Measurements from ENCODE around the gene SNX9. TPM values are rescaled to one million over a fixed set of nuclear protein-coding genes. Genes with fewer than 3 reads are reported as not detected.

Gene SNX9
- polyA plus RNA-seq, 1 donor (not counting 4 experiments of a cell fraction or from before 2014, with no cell fraction given) = 37.8 TPM

DNA sequence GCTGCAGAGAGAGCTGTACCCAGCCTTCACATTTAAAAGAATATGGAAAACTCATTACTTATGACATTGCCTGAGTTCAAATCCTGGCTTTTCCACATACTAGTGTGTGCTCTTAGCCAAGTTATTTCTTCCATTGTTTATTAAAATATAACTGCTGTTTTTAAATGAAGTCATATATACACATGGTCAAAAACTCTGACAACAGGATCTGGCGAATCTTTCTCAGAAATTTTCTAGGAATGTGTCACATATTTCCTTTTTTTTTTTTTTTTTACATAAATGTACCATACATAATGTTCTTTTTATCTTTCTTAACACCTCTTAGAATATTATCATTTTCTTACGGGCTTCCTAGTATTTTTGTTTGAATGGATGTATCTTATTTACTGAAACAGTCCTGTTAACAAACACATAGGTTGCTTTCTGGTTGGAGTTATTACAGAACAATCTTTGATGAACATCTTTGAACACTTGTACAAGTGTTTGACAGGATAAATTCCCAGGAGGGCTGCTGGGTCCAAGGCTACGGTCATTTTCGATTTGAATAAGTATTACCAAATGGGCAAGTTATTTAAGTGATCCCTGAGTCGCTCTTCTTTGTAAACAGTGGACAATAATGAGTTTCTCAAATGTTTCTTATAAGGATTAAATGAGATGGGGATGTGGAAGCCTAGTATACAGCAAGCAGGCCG is 1.6 kb upstream of the SNX9 start:
- dilution Hi-C loops (cut with MboI; ENCODE audit: extremely low pct_ligation_motif_present, low sequenced_read_pairs) = no loop called here
- H2AFZ ChIP-seq (ENCODE audit: control insufficient read depth, low read length) = no peak overlapping the region
- FAIRE-seq = no peak

DNA sequence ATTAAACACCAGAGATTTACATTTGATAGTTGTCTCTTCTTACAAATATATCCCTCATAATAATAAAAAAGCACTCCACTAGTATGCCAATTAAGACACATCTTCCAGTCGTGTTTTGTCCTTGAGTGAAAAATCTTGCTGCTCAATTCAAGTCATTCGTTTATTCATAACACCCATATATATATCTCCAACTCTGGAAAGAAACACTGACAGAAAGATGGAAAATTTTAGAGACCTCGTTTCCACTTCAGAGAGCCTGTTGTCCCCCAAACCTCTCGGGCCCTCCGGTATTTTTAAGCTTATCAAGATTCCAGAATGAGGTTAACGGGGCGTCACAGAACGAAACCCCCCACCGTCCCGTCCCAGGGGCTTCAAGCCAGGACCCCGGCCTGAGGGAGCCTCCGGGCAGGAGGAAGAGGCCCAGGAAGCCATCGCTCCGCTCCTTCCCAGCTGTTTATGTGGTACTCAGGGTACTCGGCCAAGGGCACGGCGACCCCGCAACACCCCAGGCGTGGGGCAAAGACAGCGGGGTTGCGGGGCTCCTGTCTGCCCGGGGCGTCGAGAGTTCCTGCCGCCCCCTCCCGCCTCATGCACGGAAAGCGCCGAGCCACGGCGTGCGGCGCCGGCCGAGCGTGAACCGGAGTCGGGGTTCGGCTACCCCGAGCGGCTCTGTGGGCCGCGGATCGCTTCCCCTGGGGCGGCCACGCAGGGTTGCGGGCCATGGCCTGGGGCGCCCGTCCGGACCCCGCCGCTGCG is 623 bp upstream of the SNX9 start:
- no peak for DNase-seq (ENCODE audit: low read depth, low spot score)
- peak overlapping the region; percentile 42 to 91 (median 46) for H3K4me3 ChIP-seq (ENCODE audit: control insufficient read depth in 2 of 3, extremely low read depth in 1 of 3, insufficient read depth in 2 of 3, low read depth in 1 of 3, low read length in 3 of 3)
- dilution Hi-C loops (cut with MboI; ENCODE audit: extremely low pct_ligation_motif_present, low sequenced_read_pairs) = no loop called here
- peak overlapping the region; percentile 69 for H3K4me2 ChIP-seq (ENCODE audit: control insufficient read depth, extremely low read depth, insufficient read depth, low read depth, low read length)
- H3K4me1 ChIP-seq (ENCODE audit: control insufficient read depth, extremely low read depth, insufficient read depth, low read length) = peaks cover 10% of the 10 kb centered on the region
- H3K9me1 ChIP-seq (ENCODE audit: control insufficient read depth, extremely low read depth, insufficient read depth, low read length) = no peaks in the 10 kb centered on the region
- H3K9ac ChIP-seq (ENCODE audit: control insufficient read depth, extremely low read depth, insufficient read depth, low read length) = peak overlapping the region; percentile 96
- H2AFZ ChIP-seq (ENCODE audit: control insufficient read depth, low read length) = peak overlapping the region; percentile 83
- no peak overlapping the region for H3K27ac ChIP-seq (ENCODE audit: control insufficient read depth, insufficient read depth, low read length)
- no peak for TF ChIP-seq EZH2 (IDR thresholded peaks at IDR 0.05; ENCODE audit: low read length)
- TF ChIP-seq, protein P1, sequence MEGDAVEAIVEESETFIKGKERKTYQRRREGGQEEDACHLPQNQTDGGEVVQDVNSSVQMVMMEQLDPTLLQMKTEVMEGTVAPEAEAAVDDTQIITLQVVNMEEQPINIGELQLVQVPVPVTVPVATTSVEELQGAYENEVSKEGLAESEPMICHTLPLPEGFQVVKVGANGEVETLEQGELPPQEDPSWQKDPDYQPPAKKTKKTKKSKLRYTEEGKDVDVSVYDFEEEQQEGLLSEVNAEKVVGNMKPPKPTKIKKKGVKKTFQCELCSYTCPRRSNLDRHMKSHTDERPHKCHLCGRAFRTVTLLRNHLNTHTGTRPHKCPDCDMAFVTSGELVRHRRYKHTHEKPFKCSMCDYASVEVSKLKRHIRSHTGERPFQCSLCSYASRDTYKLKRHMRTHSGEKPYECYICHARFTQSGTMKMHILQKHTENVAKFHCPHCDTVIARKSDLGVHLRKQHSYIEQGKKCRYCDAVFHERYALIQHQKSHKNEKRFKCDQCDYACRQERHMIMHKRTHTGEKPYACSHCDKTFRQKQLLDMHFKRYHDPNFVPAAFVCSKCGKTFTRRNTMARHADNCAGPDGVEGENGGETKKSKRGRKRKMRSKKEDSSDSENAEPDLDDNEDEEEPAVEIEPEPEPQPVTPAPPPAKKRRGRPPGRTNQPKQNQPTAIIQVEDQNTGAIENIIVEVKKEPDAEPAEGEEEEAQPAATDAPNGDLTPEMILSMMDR (optimal IDR thresholded peaks at IDR 0.05 in 1 of 3, IDR thresholded peaks at IDR 0.05 in 1 of 3, conservative IDR thresholded peaks at IDR 0.05 in 1 of 3; ENCODE audit: extremely low read depth in 1 of 3, insufficient read depth in 2 of 3, low read length in 3 of 3) = no peak
- FAIRE-seq = no peak
- H3K27me3 ChIP-seq (ENCODE audit: control insufficient read depth, extremely low read depth, insufficient read depth, low read length) = no peaks in the 10 kb centered on the region
- no peaks in the 10 kb centered on the region for H3K36me3 ChIP-seq (ENCODE audit: control insufficient read depth in 2 of 2, extremely low read depth in 1 of 2, insufficient read depth in 2 of 2, low read length in 2 of 2)
- H4K20me1 ChIP-seq (ENCODE audit: control insufficient read depth, extremely low read depth, insufficient read depth, low read length) = no peaks in the 10 kb centered on the region
- no peaks in the 10 kb centered on the region for H3K9me3 ChIP-seq (ENCODE audit: control insufficient read depth, low read depth, low read length)
- H3K79me2 ChIP-seq (ENCODE audit: control insufficient read depth, insufficient read depth, low read length) = peaks cover 31% of the 10 kb centered on the region

More for the DNA sequence above, 1.6 kb upstream of the SNX9 start:
- DNase-seq (ENCODE audit: low read depth, low spot score) = no peak
- no peaks in the 10 kb centered on the region for H4K20me1 ChIP-seq (ENCODE audit: control insufficient read depth, extremely low read depth, insufficient read depth, low read length)
- no peaks in the 10 kb centered on the region for H3K9me1 ChIP-seq (ENCODE audit: control insufficient read depth, extremely low read depth, insufficient read depth, low read length)
- peaks cover 31% of the 10 kb centered on the region for H3K79me2 ChIP-seq (ENCODE audit: control insufficient read depth, insufficient read depth, low read length)
- H3K27ac ChIP-seq (ENCODE audit: control insufficient read depth, insufficient read depth, low read length) = no peak overlapping the region
- H3K9me3 ChIP-seq (ENCODE audit: control insufficient read depth, low read depth, low read length) = no peaks in the 10 kb centered on the region
- no peak overlapping the region for H3K9ac ChIP-seq (ENCODE audit: control insufficient read depth, extremely low read depth, insufficient read depth, low read length)
- TF ChIP-seq, protein P1 (optimal IDR thresholded peaks at IDR 0.05 in 1 of 3, IDR thresholded peaks at IDR 0.05 in 1 of 3, conservative IDR thresholded peaks at IDR 0.05 in 1 of 3; ENCODE audit: extremely low read depth in 1 of 3, insufficient read depth in 2 of 3, low read length in 3 of 3) = no peak
- TF ChIP-seq EZH2 (IDR thresholded peaks at IDR 0.05; ENCODE audit: low read length) = no peak
- no peaks in the 10 kb centered on the region for H3K36me3 ChIP-seq (ENCODE audit: control insufficient read depth in 2 of 2, extremely low read depth in 1 of 2, insufficient read depth in 2 of 2, low read length in 2 of 2)
- H3K4me1 ChIP-seq (ENCODE audit: control insufficient read depth, extremely low read depth, insufficient read depth, low read length) = peaks cover 10% of the 10 kb centered on the region
- no peak overlapping the region for H3K4me3 ChIP-seq (ENCODE audit: control insufficient read depth in 2 of 3, extremely low read depth in 1 of 3, insufficient read depth in 2 of 3, low read depth in 1 of 3, low read length in 3 of 3)
- no peaks in the 10 kb centered on the region for H3K27me3 ChIP-seq (ENCODE audit: control insufficient read depth, extremely low read depth, insufficient read depth, low read length)
- H3K4me2 ChIP-seq (ENCODE audit: control insufficient read depth, extremely low read depth, insufficient read depth, low read depth, low read length) = no peak overlapping the region
